Fibroblast of mammary gland (primary cell): Measurements from ENCODE around the gene CCIN.
"Not testable (repeated sequence)": the region's sequence is repeated elsewhere in the genome, so short reads cannot be mapped to it uniquely, and the experiment has no call there.

Source experiments
- DNase-seq: peaks from one replicate; pipeline ENCODE4 v3.0.0-alpha.2; 2010; ENCODE audit warnings: low read depth
- H3K4me3 ChIP-seq: 2 replicates; pipeline ENCODE4 v1.5.1; 2011; ENCODE audit warnings: low read depth, mild to moderate bottlenecking, low read length, moderate library complexity; ENCODE audit not compliant: control insufficient read depth
- CTCF ChIP-seq: conservative IDR thresholded peaks from 2 replicates; pipeline ENCODE4 v1.5.1; 2011; ENCODE audit warnings: low read depth, low read length, inconsistent platforms; ENCODE audit not compliant: control insufficient read depth, insufficient read depth

CCIN gene

GRCh38 chr9:36126016-36126730, 43.0 kb upstream of the CCIN start:
- DNase-seq = no peak
- no peak for TF ChIP-seq CTCF

GRCh38 chr9:36127652-36128244, 41.4 kb upstream of the CCIN start:
- H3K4me3 ChIP-seq = no peak overlapping the region
- DNase-seq = no peak
- no peak for TF ChIP-seq CTCF

More at GRCh38 chr9:36126016-36126730, 43.0 kb upstream of the CCIN start:
- no peak overlapping the region for H3K4me3 ChIP-seq

GRCh38 chr9:36128349-36128748, 40.8 kb upstream of the CCIN start:
- H3K4me3 ChIP-seq = no peak overlapping the region
- TF ChIP-seq CTCF = no peak
- DNase-seq = no peak

GRCh38 chr9:36129139-36129538, 40.0 kb upstream of the CCIN start:
- H3K4me3 ChIP-seq = no peak overlapping the region
- DNase-seq = no peak
- TF ChIP-seq CTCF = no peak

GRCh38 chr9:36131666-36132065, 37.5 kb upstream of the CCIN start:
- DNase-seq, H3K4me3 ChIP-seq: not testable (repeated sequence)

GRCh38 chr9:36132086-36132485, 37.1 kb upstream of the CCIN start:
- no peak overlapping the region for H3K4me3 ChIP-seq
- TF ChIP-seq CTCF = no peak
- peak; percentile 81 for DNase-seq

- no peak overlapping the region for H3K4me3 ChIP-seq
- no peak for DNase-seq
- TF ChIP-seq CTCF = no peak
Measured at GRCh38 chr9:36134761-36135505, 34.3 kb upstream of the CCIN start.
